Measurements from ENCODE around the gene XYLT2. TPM values are rescaled to one million over a fixed set of nuclear protein-coding genes. Genes with fewer than 3 reads are reported as not detected.
A peak's percentile ranks its signal among the peaks of the same experiment; 100 is the strongest.

Gene XYLT2
- total and polyA plus RNA-seq, 9 of the 15 experiments (the other 6 are each of a cell fraction or from before 2014, with no cell fraction given) = 0.63 to 9.1 (median 4.3) TPM

DNA sequence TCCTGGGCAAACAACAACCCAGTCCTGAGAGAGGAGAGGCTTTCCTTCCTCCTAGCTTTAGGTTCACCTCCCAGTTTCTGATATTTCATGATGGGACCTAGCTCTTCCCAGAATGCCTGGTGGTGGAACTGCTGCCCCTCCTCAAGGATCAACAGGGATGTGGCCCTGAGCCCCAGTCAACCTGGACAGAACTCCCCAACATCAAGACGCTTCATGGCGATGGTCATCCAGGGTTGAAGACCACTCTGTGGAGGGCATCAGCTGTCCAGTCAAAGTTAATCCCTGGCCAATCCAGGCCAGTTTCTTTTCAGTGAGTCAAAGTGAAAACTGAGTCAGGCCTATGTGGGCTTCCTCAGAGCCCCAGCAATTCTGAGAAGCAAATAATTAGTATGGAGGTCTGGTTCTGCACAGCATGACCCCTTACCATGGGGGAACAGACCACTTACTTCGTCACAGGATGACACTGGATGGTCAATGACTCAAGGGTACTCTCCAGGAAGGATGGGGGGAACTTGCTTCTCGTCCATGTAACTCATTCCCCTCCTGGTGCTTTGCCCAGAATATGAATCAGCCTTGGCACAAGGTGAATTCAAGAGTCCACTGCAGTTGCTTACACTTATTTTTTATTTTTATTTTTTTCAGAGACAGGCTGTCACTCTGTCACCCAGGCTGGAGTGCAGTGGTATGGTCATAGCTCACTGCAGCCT is 14.7 kb upstream of the XYLT2 start (continued):
- TF ChIP-seq, protein P1, sequence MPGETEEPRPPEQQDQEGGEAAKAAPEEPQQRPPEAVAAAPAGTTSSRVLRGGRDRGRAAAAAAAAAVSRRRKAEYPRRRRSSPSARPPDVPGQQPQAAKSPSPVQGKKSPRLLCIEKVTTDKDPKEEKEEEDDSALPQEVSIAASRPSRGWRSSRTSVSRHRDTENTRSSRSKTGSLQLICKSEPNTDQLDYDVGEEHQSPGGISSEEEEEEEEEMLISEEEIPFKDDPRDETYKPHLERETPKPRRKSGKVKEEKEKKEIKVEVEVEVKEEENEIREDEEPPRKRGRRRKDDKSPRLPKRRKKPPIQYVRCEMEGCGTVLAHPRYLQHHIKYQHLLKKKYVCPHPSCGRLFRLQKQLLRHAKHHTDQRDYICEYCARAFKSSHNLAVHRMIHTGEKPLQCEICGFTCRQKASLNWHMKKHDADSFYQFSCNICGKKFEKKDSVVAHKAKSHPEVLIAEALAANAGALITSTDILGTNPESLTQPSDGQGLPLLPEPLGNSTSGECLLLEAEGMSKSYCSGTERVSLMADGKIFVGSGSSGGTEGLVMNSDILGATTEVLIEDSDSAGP (CRISPR knock-in tag; IDR thresholded peaks at IDR 0.05) = no peak
- TF ChIP-seq CREB5 (CRISPR knock-in tag; IDR thresholded peaks at IDR 0.05) (no peak), EGR1 (conservative IDR thresholded peaks at IDR 0.05) (no peak)

DNA sequence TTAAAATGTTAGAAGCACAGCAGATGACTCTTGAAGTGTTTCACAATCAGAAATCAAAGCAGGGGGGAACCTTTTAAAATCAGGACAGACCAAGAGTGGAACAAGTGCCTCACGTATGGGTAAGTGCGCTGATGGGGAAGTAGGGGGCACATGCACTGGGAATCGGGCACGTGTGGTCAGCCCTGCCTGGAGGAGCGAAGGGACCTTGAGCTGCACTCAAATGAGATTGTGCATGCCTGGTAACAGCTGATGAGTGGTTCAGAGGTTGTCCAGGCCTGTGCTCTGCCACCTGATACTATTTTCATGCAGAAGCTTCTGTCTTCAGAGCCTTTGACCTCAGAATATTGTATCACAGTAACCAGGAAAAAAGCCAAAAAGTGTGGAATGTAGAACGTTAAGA is 13.7 kb upstream of the XYLT2 start:
- ChIA-PET POLR2A (no interaction called here), CTCF (ENCODE audit: low intra/inter-chr PET ratio) (interaction anchor here (2.6 kb wide), 1 partner anchor 132 kb away, joined by 23 read pairs; the partner anchor contains the start of gene COL1A1)
- no peak overlapping the region for H3K4me3 ChIP-seq
- H3K79me2 ChIP-seq (ENCODE audit: control insufficient read depth, insufficient read depth, low read length) = no peaks in the 10 kb centered on the region
- H4K20me1 ChIP-seq (replicated peaks; ENCODE audit: control insufficient read depth, insufficient read depth, low read length) = no peaks in the 10 kb centered on the region
- in situ Hi-C loops (cut with MboI) (no loop called here), intact Hi-C loops (cut with micrococcal nuclease) (no loop called here)
- H3K4me2 ChIP-seq (ENCODE audit: insufficient read depth, low read length) = no peak overlapping the region
- ATAC-seq (no peak), DNase-seq (ENCODE audit: extremely low read depth in 1 of 4, low spot score in 3 of 4) (no peak), FAIRE-seq (no peak)
- H3K27me3 ChIP-seq (ENCODE audit: control insufficient read depth in 2 of 2, insufficient read depth in 2 of 2, low read length in 2 of 2) = peaks cover 25 to 55% of the 10 kb centered on the region in 2 experiments
- no peaks in the 10 kb centered on the region for H3K36me3 ChIP-seq (ENCODE audit: control insufficient read depth, insufficient read depth, low read length)
- H3K9me3 ChIP-seq (replicated peaks; ENCODE audit: control insufficient read depth, insufficient read depth, low read depth, low read length) = no peaks in the 10 kb centered on the region
- peaks cover 0 to 3% of the 10 kb centered on the region in 2 experiments; a peak in 3 of 5 replicates for H3K4me1 ChIP-seq (replicated peaks in 1 of 2; ENCODE audit: control insufficient read depth in 2 of 2, insufficient read depth in 2 of 2, low read length in 2 of 2)
- H3K9me1 ChIP-seq (ENCODE audit: control insufficient read depth, insufficient read depth, low read length) = no peaks in the 10 kb centered on the region
- TF ChIP-seq U2AF2 (optimal IDR thresholded peaks at IDR 0.05; ENCODE audit: low read depth, low read length) = no peak
- TF ChIP-seq HIVEP1 (CRISPR knock-in tag; IDR thresholded peaks at IDR 0.05) = no peak
- no peak for TF ChIP-seq ZNF431 (CRISPR knock-in tag; IDR thresholded peaks at IDR 0.05)
- TF ChIP-seq STAG1 (CRISPR knock-in tag; IDR thresholded peaks at IDR 0.05; ENCODE audit: borderline replicate concordance) = no peak
- no peak for TF ChIP-seq NCOA2 (IDR thresholded peaks at IDR 0.05; ENCODE audit: partially characterized antibody in 2 of 2)
- TF ChIP-seq KDM1A (IDR thresholded peaks at IDR 0.05) = 0 out of 4 replicates have a peak, but pooled peaks of 1 of the 2 experiments have one; percentile 27
- no peak for TF ChIP-seq RBFOX2 (IDR thresholded peaks at IDR 0.05; ENCODE audit: low read depth, low read length)
- TF ChIP-seq DNMT1 (IDR thresholded peaks at IDR 0.05) = no peak
- H2AFZ ChIP-seq (ENCODE audit: low read depth, low read length) = no peak overlapping the region
- H3K9ac ChIP-seq (ENCODE audit: insufficient read depth in 1 of 2, low read depth in 2 of 2, low read length in 2 of 2) = no peak overlapping the region
- no TSS peak for BruUV-seq (replicated peaks)
- no peak overlapping the region for H3K27ac ChIP-seq (ENCODE audit: extremely low read depth, low read depth, low read length)
- 6% methylated on average over 6 of the region's 6 CpGs for WGBS (ENCODE audit: insufficient coverage, low coverage, missing lambda C conversion rate)

Measured in K562 (cell line).